Caco-2 (cell line): ENCODE data around the gene LONP2. TPM values are rescaled to one million over a fixed set of nuclear protein-coding genes. Genes with fewer than 3 reads are reported as not detected.
"Not testable (repeated sequence)": the region's sequence is repeated elsewhere in the genome, so short reads cannot be mapped to it uniquely, and the experiment has no call there.

ENCODE experiments used
- BruUV-seq: library from RNA; stranded (reverse); fragments of 400-500 nt; replicated peaks from 2 replicates; lab custom pipeline; 2021; lab: Mats Ljungman, UMichigan
- CTCF ChIA-PET: fragments of 300-600 bp; sonication (Branson Sonifier 250); formaldehyde crosslinking; loops from one replicate; lab custom pipeline; 2022; ENCODE audit warnings: antibody characterized with exemption; lab: Charles Lee
- POLR2A ChIA-PET: fragments of 300-600 bp; sonication (Branson Sonifier 250); formaldehyde crosslinking; loops from one replicate; lab custom pipeline; 2022; ENCODE audit warnings: antibody characterized with exemption; lab: Charles Lee
- DNase-seq, 2 experiments: peaks; one replicate each; pipeline versions ENCODE4 v3.0.0 to v3.0.0-alpha.2; 2020 to 2022
- H3K27me3 ChIP-seq: replicated peaks from 2 replicates; pipeline ENCODE4 v1.6.0; 2011; ENCODE audit warnings: low read length; ENCODE audit not compliant: control insufficient read depth, insufficient read depth
- H3K36me3 ChIP-seq: 2 replicates; pipeline ENCODE4 v1.5.1; 2011; ENCODE audit warnings: low read length; ENCODE audit not compliant: control insufficient read depth, insufficient read depth
- H3K4me1 ChIP-seq: fragments of 250-450 bp; sonication (Bioruptor Pico); 2 replicates; pipeline ENCODE4 v1.5.1; 2020; ENCODE audit warnings: mild to moderate bottlenecking
- H3K4me3 ChIP-seq: 2 replicates; pipeline ENCODE4 v1.5.1; 2011; ENCODE audit warnings: low read depth, mild to moderate bottlenecking, control low read depth, low read length
- H3K9me3 ChIP-seq: fragments of 250-450 bp; sonication (Bioruptor Pico); 2 replicates; pipeline ENCODE4 v1.5.1; 2020; ENCODE audit warnings: mild to moderate bottlenecking, moderate library complexity
- H3K27ac Mint-ChIP-seq: one replicate; pipeline ENCODE4 v1.8.0; 2022; ENCODE audit warnings: mixed read lengths; ENCODE audit not compliant: unreplicated experiment
- H3K27me3 Mint-ChIP-seq: one replicate; pipeline ENCODE4 v1.8.0; 2022; ENCODE audit warnings: mixed read lengths; ENCODE audit not compliant: insufficient read depth, unreplicated experiment
- H3K36me3 Mint-ChIP-seq: one replicate; pipeline ENCODE4 v1.8.0; 2022; ENCODE audit warnings: mild to moderate bottlenecking, mixed read lengths; ENCODE audit not compliant: insufficient read depth, unreplicated experiment
- H3K4me1 Mint-ChIP-seq: one replicate; pipeline ENCODE4 v1.8.0; 2022; ENCODE audit warnings: low read depth, mixed read lengths; ENCODE audit not compliant: unreplicated experiment
- H3K4me3 Mint-ChIP-seq: one replicate; pipeline ENCODE4 v1.8.0; 2022; ENCODE audit warnings: mild to moderate bottlenecking, moderate library complexity, mixed read lengths; ENCODE audit not compliant: unreplicated experiment
- H3K9me3 Mint-ChIP-seq: one replicate; pipeline ENCODE4 v1.8.0; 2022; ENCODE audit warnings: mixed read lengths; ENCODE audit not compliant: unreplicated experiment
- CTCF ChIP-seq, 2 experiments: fragments of 200-600 bp in 1 of 2; IDR thresholded peaks; 1 replicate in 1 of 2; 2 replicates in 1 of 2; pipeline versions ENCODE4 v1.5.1 to v1.8.0; 2011 to 2022; ENCODE audit warnings: antibody characterized with exemption in 1 of 2, control low read depth in 1 of 2, inconsistent platforms in 1 of 2, low read depth in 1 of 2, low read length in 1 of 2, mild to moderate bottlenecking in 1 of 2, moderate library complexity in 1 of 2; ENCODE audit not compliant: insufficient read depth in 1 of 2, severe bottlenecking in 1 of 2, unreplicated experiment in 1 of 2
- intact Hi-C: fragments of 100-400 bp; cut with micrococcal nuclease; formaldehyde crosslinking; loops from one replicate; pipeline ENCODE4 v1.10.0; 2022; ENCODE audit not compliant: unreplicated experiment
- total RNA-seq: library from RNA; stranded (reverse); gene quantifications from 2 replicates; pipeline ENCODE4 v1.2.3, GENCODE V29; 2022

Gene LONP2
- total RNA-seq, 1 experiment from 2014 or later: 32.1 TPM

- POLR2A ChIA-PET: no interaction called here
- no peaks in the 10 kb centered on the region for H3K9me3 Mint-ChIP-seq
Observed at GRCh38 chr16:48369765-48370164, 125.7 kb downstream of the LONP2 start.

GRCh38 chr16:48370229-48370628, 126.1 kb downstream of the LONP2 start:
- Mint-ChIP-seq H3K4me3 (no peak overlapping the region), H3K4me1 (no peaks in the 10 kb centered on the region), H3K27ac (no peak overlapping the region), H3K27me3 (no peaks in the 10 kb centered on the region), H3K36me3 (peaks cover 7% of the 10 kb centered on the region), H3K9me3 (no peaks in the 10 kb centered on the region)
- no peak for TF ChIP-seq CTCF (IDR thresholded peaks at IDR 0.05; ENCODE audit: insufficient read depth in 1 of 2, low read depth in 1 of 2, low read length in 1 of 2, severe bottlenecking in 1 of 2, unreplicated experiment in 1 of 2)
- Histone ChIP-seq H3K9me3 (no peaks in the 10 kb centered on the region), H3K36me3 (no peaks in the 10 kb centered on the region), H3K4me1 (peaks cover 31% of the 10 kb centered on the region), H3K4me3 (no peak overlapping the region), H3K27me3 (no peaks in the 10 kb centered on the region)
- BruUV-seq: no TSS peak
- ChIA-PET POLR2A (no interaction called here), CTCF (interaction anchor here (1.2 kb wide), 1 partner anchor 253 kb away, joined by 4 read pairs; no protein-coding TSS in a partner anchor)
- intact Hi-C loops: no loop called here
- DNase-seq: no peak

More at GRCh38 chr16:48369765-48370164, 125.7 kb downstream of the LONP2 start:
- intact Hi-C loops: no loop called here
- Mint-ChIP-seq H3K4me3 (no peak overlapping the region), H3K4me1 (no peaks in the 10 kb centered on the region), H3K27me3 (no peaks in the 10 kb centered on the region), H3K27ac (no peak overlapping the region), H3K36me3 (peaks cover 7% of the 10 kb centered on the region)
- CTCF ChIA-PET: interaction anchor here (1.2 kb wide), 1 partner anchor 254 kb away, joined by 4 read pairs; no protein-coding TSS in a partner anchor
- Histone ChIP-seq H3K36me3 (no peaks in the 10 kb centered on the region), H3K4me1 (peaks cover 28% of the 10 kb centered on the region), H3K9me3 (no peaks in the 10 kb centered on the region), H3K27me3 (no peaks in the 10 kb centered on the region), H3K4me3 (no peak overlapping the region)
- no peak for TF ChIP-seq CTCF (IDR thresholded peaks at IDR 0.05; ENCODE audit: insufficient read depth in 1 of 2, low read depth in 1 of 2, low read length in 1 of 2, severe bottlenecking in 1 of 2, unreplicated experiment in 1 of 2)
- DNase-seq: no peak
- no TSS peak for BruUV-seq

GRCh38 chr16:48370668-48371392, 126.7 kb downstream of the LONP2 start:
- H3K36me3 ChIP-seq, H3K4me3 ChIP-seq, BruUV-seq, CTCF ChIA-PET, H3K36me3 Mint-ChIP-seq, H3K27me3 ChIP-seq, H3K9me3 ChIP-seq, H3K27me3 Mint-ChIP-seq, DNase-seq, POLR2A ChIA-PET, H3K4me1 Mint-ChIP-seq, H3K9me3 Mint-ChIP-seq, H3K27ac Mint-ChIP-seq, intact Hi-C loops, H3K4me3 Mint-ChIP-seq: not testable (repeated sequence)
- peaks cover 27% of the 10 kb centered on the region for H3K4me1 ChIP-seq
